GM12878 (cell line): Measurements from ENCODE around the gene SEMA4A. TPM values are rescaled to one million over a fixed set of nuclear protein-coding genes. Genes with fewer than 3 reads are reported as not detected.

Experiments
- CBFB ChIP-seq: IDR thresholded peaks from 2 replicates; pipeline ENCODE4 v1.6.1; 2016; ENCODE audit warnings: antibody characterized with exemption, low read depth
- CHD4 ChIP-seq: fragments of 200-600 bp; sonication (generic); IDR thresholded peaks from 2 replicates; pipeline ENCODE4 v1.6.1; 2016; ENCODE audit warnings: mild to moderate bottlenecking
- EED ChIP-seq: sonication (generic); IDR thresholded peaks from 2 replicates; pipeline ENCODE4 v1.6.1; 2016; ENCODE audit warnings: antibody characterized with exemption, low read depth
- ESRRA ChIP-seq: IDR thresholded peaks from 2 replicates; pipeline ENCODE4 v1.6.1; 2012; ENCODE audit warnings: mild to moderate bottlenecking, low read length, improper control_type of control experiment
- IKZF2 ChIP-seq, 2 experiments: fragments of 450-650 bp; IDR thresholded peaks; 2 replicates each; pipeline ENCODE4 v1.6.1; 2017; ENCODE audit warnings: mild to moderate bottlenecking in 2 of 2, moderate library complexity in 2 of 2
- MEF2B ChIP-seq: fragments of 450-650 bp; IDR thresholded peaks from 2 replicates; pipeline ENCODE4 v1.6.1; 2018; ENCODE audit warnings: mild to moderate bottlenecking, moderate library complexity; ENCODE audit not compliant: partially characterized antibody, poor library complexity, severe bottlenecking
- MLLT1 ChIP-seq: fragments of 450-650 bp; IDR thresholded peaks from 2 replicates; pipeline ENCODE4 v1.6.1; 2016; ENCODE audit warnings: mild to moderate bottlenecking
- MTA2 ChIP-seq: fragments of 450-650 bp; IDR thresholded peaks from 2 replicates; pipeline ENCODE4 v1.6.1; 2016; ENCODE audit warnings: low read depth, mild to moderate bottlenecking, moderate library complexity
- MYC ChIP-seq: IDR thresholded peaks from 2 replicates; pipeline ENCODE4 v1.6.1; 2011; ENCODE audit warnings: mild to moderate bottlenecking, low read length, moderate library complexity, inconsistent platforms; ENCODE audit not compliant: insufficient read depth, insufficient replicate concordance, insufficient read length, severe bottlenecking
- NFYB ChIP-seq: IDR thresholded peaks from 2 replicates; pipeline ENCODE4 v1.6.1; 2011; ENCODE audit warnings: low read depth, mild to moderate bottlenecking, low read length, improper control_type of control experiment, moderate library complexity; ENCODE audit not compliant: insufficient read depth
- NR2F1 ChIP-seq: fragments of 450-650 bp; conservative IDR thresholded peaks from 2 replicates; pipeline ENCODE4 v1.6.1; 2017; ENCODE audit warnings: mild to moderate bottlenecking
- REST ChIP-seq: IDR thresholded peaks from 2 replicates; pipeline ENCODE4 v1.6.1; 2012; ENCODE audit warnings: mild to moderate bottlenecking, low read depth, low read length
- SIN3A ChIP-seq: IDR thresholded peaks from 2 replicates; pipeline ENCODE4 v1.6.1; 2012; ENCODE audit warnings: low read depth, low read length, improper control_type of control experiment
- YY1 ChIP-seq: IDR thresholded peaks from 2 replicates; pipeline ENCODE4 v1.6.1; 2011; ENCODE audit warnings: low read depth, mild to moderate bottlenecking, low read length
- polyA plus RNA-seq, 11 experiments: library from polyadenylated mRNA; depleted of rRNA in 4 of 11; unstranded in 6 of 11; stranded (reverse) in 5 of 11; fragments of >200 nt; fragmentation: Nextera tagmentation in 4 of 11; fragmentation: Illumina TruSeq in 1 of 11; extraction: Ambion mirVana in 4 of 11; extraction: Trizol in 1 of 11; gene quantifications; 1 replicate in 1 of 11; 2 replicates in 10 of 11; pipeline versions ENCODE4 v1.2.1 to v1.2.3, GENCODE V29; 2011 to 2016; ENCODE audit warnings: inconsistent platforms in 2 of 11, missing spikeins in 2 of 11, low read depth in 1 of 11
- total RNA-seq, 4 experiments: library from RNA; depleted of rRNA in 3 of 4; stranded (reverse); fragments of >200 nt in 3 of 4; fragmentation: Illumina TruSeq in 1 of 4; extraction: Trizol in 1 of 4; gene quantifications; 2 replicates each; pipeline versions ENCODE4 v1.2.1 to v1.2.3, GENCODE V29; 2013 to 2021
- TF ChIP-seq, protein P1 (sequence below): IDR thresholded peaks from 2 replicates; pipeline ENCODE4 v1.6.1; 2012; ENCODE audit warnings: improper control_type of control experiment, low read depth, low read length; ENCODE audit not compliant: insufficient replicate concordance
- TF ChIP-seq, protein P2 (sequence below): fragments of 450-650 bp; IDR thresholded peaks from 2 replicates; pipeline ENCODE4 v1.6.1; 2017; ENCODE audit warnings: low read depth, mild to moderate bottlenecking, moderate library complexity
- TF ChIP-seq, protein P3 (sequence below): IDR thresholded peaks from 2 replicates; pipeline ENCODE4 v1.6.1; 2012; ENCODE audit warnings: low read depth, low read length, improper control_type of control experiment

SEMA4A gene
- total and polyA plus RNA-seq, 10 of the 15 experiments (the other 5 are each of a cell fraction or from before 2014, with no cell fraction given), result 2.6 to 64.2 (median 32.8) TPM

DNA sequence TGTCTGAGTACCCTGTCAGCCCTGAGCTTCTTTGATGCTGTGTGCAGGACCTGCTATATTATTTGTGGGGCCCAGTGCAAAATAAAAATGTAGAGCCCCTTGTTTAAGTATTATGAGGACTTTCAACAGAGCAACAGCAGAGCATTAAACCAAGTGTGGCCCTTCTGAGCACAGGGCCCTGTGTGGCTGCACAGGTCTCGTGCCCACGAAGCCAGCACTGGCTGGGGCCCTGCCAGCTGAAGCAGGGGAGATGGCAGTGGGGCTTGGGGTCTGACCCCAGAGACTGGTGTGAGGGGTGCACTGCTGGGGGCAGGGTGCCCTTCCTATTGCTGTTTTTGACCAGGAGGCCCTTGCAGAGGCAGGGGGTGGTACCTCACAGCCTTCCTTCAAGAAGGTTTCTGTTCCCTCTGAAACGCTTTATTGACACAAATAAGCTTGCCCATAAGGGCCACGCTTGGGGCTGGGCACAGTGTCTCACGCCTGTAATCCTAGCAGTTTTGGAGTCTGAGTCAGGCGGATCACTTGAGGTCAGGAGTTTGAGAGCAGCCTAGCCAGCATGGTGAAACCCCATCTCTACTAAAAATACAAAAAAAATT lies 2.2 kb upstream of the SEMA4A start (continued):
- TF ChIP-seq, protein P1, sequence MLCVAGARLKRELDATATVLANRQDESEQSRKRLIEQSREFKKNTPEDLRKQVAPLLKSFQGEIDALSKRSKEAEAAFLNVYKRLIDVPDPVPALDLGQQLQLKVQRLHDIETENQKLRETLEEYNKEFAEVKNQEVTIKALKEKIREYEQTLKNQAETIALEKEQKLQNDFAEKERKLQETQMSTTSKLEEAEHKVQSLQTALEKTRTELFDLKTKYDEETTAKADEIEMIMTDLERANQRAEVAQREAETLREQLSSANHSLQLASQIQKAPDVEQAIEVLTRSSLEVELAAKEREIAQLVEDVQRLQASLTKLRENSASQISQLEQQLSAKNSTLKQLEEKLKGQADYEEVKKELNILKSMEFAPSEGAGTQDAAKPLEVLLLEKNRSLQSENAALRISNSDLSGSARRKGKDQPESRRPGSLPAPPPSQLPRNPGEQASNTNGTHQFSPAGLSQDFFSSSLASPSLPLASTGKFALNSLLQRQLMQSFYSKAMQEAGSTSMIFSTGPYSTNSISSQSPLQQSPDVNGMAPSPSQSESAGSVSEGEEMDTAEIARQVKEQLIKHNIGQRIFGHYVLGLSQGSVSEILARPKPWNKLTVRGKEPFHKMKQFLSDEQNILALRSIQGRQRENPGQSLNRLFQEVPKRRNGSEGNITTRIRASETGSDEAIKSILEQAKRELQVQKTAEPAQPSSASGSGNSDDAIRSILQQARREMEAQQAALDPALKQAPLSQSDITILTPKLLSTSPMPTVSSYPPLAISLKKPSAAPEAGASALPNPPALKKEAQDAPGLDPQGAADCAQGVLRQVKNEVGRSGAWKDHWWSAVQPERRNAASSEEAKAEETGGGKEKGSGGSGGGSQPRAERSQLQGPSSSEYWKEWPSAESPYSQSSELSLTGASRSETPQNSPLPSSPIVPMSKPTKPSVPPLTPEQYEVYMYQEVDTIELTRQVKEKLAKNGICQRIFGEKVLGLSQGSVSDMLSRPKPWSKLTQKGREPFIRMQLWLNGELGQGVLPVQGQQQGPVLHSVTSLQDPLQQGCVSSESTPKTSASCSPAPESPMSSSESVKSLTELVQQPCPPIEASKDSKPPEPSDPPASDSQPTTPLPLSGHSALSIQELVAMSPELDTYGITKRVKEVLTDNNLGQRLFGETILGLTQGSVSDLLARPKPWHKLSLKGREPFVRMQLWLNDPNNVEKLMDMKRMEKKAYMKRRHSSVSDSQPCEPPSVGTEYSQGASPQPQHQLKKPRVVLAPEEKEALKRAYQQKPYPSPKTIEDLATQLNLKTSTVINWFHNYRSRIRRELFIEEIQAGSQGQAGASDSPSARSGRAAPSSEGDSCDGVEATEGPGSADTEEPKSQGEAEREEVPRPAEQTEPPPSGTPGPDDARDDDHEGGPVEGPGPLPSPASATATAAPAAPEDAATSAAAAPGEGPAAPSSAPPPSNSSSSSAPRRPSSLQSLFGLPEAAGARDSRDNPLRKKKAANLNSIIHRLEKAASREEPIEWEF, result no peak
- TF ChIP-seq MEF2B (peak; percentile 29), CHD4 (no peak; the same call in 1 of the 2 replicates), MYC (no peak), ESRRA (no peak), YY1 (no peak), IKZF2 (IDR thresholded peaks at IDR 0.05) (peak; percentile 60 to 68; a peak in 3 of 4 replicates), NFYB (no peak), MTA2 (peak; percentile 56; the same call in 1 of the 2 replicates), CBFB (no peak), NR2F1 (peak; percentile 42; the same call in 1 of the 2 replicates), SIN3A (0 out of 2 replicates have a peak, but pooled peaks have one; percentile 29), EED (no peak), MLLT1 (no peak), REST (no peak)
- TF ChIP-seq, protein P2, sequence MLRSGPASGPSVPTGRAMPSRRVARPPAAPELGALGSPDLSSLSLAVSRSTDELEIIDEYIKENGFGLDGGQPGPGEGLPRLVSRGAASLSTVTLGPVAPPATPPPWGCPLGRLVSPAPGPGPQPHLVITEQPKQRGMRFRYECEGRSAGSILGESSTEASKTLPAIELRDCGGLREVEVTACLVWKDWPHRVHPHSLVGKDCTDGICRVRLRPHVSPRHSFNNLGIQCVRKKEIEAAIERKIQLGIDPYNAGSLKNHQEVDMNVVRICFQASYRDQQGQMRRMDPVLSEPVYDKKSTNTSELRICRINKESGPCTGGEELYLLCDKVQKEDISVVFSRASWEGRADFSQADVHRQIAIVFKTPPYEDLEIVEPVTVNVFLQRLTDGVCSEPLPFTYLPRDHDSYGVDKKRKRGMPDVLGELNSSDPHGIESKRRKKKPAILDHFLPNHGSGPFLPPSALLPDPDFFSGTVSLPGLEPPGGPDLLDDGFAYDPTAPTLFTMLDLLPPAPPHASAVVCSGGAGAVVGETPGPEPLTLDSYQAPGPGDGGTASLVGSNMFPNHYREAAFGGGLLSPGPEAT, result peak; percentile 50; the same call in 1 of the 2 replicates
- TF ChIP-seq, protein P3, sequence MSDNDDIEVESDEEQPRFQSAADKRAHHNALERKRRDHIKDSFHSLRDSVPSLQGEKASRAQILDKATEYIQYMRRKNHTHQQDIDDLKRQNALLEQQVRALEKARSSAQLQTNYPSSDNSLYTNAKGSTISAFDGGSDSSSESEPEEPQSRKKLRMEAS, result peak; percentile 63; the same call in 1 of the 2 replicates
